Measurements from ENCODE around the gene CYP26A1.

Gene CYP26A1, protein sequence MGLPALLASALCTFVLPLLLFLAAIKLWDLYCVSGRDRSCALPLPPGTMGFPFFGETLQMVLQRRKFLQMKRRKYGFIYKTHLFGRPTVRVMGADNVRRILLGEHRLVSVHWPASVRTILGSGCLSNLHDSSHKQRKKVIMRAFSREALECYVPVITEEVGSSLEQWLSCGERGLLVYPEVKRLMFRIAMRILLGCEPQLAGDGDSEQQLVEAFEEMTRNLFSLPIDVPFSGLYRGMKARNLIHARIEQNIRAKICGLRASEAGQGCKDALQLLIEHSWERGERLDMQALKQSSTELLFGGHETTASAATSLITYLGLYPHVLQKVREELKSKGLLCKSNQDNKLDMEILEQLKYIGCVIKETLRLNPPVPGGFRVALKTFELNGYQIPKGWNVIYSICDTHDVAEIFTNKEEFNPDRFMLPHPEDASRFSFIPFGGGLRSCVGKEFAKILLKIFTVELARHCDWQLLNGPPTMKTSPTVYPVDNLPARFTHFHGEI

DNA sequence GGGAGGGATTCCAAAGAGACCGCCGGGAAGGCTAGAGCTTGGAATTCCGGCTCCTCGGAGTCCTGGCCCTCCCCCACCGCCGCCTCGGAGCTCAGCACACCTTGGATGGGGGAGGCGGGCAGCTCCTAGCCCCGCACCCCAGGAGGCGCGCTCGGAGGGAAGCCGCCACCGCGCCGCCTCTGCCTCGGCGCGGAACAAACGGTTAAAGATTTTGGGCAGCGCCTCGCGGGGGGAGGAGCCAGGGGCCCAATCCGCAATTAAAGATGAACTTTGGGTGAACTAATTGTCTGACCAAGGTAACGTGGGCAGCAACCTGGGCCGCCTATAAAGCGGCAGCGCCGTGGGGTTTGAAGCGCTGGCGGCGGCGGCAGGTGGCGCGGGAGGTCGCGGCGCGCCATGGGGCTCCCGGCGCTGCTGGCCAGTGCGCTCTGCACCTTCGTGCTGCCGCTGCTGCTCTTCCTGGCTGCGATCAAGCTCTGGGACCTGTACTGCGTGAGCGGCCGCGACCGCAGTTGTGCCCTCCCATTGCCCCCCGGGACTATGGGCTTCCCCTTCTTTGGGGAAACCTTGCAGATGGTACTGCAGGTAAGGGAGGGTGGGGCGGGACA is at the start of gene CYP26A1:
CYP26A1 (plus strand) TSS at position 355 of the 608 bp plus-strand sequence; CDS start at position 397, 42 bp downstream.
- no peak for DNase-seq

DNA sequence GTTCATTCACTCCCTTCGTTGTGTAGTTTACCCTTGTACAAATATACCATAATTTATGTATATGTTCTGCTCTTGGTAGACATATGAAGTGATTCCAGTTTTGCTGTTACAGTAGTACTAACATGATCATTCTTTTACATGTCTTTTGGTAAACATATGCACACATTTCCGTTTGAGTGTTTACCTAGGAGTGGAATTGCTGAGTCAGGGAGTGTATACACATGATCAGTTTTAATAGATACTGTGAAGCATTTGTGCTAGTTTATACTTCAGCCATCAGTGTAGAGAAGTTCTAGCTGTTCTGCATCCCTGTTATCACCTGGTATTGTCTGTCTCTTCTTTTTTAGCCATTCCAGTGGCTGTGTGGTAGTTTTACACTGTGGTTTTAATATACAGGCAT is 47.6 kb upstream of the CYP26A1 start:
- DNase-seq: no peak

DNA sequence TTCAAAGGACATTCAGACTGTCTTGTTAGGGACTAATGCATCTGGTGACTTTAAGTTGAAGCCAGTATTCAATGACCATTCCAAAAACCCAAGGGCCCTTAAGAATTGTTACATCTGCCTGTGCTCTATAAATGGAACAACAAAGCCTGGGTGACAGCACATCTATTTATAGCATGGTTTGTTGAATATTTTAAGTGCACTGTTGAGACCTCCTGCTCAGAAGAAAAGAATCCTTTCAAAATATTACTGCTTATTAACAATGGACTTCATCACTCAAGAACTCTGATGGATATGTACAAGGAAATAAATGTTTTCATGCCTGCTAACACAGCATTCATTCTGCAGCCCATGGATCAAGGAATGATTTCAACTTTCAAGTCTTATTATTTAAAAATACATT is 46.2 kb upstream of the CYP26A1 start:
- DNase-seq: no peak

DNA sequence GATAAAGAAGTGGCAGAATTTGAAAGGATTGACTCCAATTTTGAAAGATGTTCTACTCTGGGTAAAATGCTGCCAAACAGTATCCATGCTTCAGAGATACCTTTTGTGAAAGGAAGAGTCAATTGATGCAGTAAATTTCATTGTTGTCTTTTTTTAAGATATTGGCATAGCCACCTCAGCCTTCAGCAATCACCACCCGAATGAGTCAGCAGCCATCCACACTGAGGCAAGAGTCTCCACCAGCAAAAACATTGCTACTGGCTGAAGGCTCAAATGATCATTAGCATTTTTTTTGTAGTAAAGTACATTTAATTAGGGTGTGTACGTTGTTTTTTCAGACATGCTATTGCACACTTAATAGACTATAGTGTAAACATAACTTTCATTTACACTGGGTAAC is 44.8 kb upstream of the CYP26A1 start:
- no peak for DNase-seq

- DNase-seq: no peak
Observed at GRCh38 chr10:93030409-93030808, 43.3 kb upstream of the CYP26A1 start.

- no peak for DNase-seq
Observed at GRCh38 chr10:93032105-93032808, 41.4 kb upstream of the CYP26A1 start.

DNA sequence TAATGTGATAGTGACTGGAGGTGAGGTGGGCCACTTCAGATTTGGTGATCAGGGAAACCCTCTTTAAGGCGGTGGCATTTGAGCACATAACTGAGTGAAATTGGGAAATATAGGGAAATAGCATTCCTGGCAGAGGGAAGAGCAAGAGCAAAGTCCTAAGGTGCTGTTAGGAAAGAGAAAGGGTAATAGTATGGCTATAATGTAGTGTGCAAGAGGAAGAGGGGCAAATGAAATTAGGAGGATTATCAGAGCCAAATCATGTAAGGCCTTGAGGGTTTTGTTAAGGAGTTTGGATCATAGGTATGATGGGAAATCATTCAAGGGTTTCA is 40.9 kb upstream of the CYP26A1 start:
- no peak for DNase-seq

DNA sequence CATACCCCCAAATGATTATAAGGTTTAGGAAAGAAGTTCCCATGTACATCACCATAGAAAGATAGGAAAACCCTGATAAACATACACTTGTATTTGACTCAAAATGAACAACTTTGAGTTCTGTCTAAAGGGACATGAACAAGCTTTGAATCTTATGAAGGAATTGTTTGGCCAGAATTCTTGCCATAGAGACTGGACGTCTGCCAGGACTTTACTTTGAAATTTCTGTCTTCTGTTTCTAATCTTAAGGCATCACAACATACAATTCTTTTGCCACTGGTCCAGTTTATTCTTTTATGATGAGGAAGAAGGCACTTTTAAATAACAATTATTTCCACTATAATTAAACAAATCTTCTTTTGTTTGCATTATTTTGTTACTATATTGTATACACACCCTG is 39.3 kb upstream of the CYP26A1 start:
- DNase-seq: no peak

DNA sequence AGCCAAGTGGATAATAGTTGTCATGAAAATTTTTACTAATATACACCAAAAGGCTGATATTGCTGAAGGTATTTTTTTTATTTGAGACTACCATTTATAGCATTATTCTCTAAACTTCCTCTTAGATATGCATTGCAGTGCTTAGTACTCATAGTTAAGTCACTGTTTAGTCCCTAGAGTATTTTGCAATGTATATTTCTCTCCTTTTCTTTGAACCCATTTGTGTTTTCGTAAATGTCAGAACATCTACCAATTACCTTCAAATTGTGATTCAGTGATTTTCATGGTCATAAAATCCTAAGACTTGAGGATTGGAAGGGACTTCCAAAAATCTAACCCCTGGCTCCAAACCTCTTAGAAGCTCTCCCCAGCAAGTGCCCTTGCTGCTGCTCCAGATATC is 34.6 kb upstream of the CYP26A1 start:
- DNase-seq: no peak

GRCh38 chr10:93039721-93040120 is 34.0 kb upstream of the CYP26A1 start:
- DNase-seq: no peak

DNA sequence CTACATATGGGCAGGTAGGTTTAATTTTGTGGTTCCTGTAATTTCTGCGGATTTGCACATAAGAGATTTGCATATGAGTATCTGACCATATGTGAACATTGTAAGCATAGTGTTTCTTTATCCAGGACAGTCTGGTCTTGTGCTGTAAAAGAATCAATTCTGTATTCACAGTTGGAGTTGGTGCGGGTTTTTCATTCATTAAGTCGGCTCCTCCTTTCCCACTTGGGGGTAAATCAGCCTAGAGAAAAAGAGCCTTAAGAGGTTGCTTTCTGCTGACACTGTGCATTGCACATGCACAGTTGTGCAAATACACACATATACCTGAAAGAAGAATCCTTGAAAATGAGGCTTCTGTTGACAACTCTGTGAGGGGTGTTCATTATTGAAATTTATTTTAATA is 19.2 kb upstream of the CYP26A1 start:
- DNase-seq: no peak

- no peak for DNase-seq
Observed at GRCh38 chr10:93058139-93058538, 15.6 kb upstream of the CYP26A1 start.

DNA sequence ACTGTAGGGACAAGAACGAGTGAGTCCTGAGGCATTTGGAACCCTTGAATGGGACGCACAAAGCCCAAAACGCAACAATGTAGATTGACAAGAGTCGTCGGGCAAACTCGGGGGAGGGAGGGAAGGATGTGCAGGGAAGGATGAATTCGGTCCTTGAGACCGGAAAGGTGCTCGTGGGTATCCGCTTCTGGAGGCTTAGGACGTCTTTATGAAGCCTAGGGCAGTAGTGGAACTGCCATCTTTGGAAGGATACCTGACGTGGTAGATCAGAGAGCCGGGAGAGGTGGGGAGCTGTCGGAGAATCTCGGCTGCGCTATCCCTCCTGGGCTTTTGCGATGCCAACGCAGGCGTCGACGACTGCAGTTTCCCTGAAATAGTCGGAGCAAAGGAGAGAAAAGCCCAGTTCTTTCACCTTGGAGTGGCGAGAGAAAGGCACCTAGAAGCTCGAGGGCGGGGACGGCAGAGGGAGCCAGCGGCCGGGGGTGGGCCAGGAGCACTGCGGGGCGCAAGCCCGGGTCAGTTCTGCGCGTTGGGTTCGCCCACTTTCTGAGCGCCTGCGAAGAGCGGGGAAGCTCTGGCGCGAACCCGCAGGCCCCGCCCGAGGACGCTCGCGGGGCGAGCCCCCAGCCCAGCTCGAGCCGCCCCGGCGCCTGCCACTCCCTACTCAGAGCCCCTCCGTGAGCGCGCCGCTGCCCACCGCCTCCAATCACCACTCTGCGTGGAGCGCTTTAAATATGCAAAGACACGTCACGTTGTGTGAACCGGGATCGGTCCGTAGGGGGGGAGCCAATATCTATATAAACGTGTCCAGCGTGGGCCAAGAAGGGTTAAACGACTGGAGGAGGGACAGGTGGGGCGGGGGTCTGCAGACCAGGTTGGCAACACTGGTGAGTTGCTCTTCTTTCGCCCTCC is 13.5 kb upstream of the CYP26A1 start, which contains the start of gene CYP26C1:
CYP26C1 (plus strand) TSS at position 824 of the 912 bp plus-strand sequence. CDS start 466 bp downstream, outside the sequence.
- no peak for DNase-seq

GRCh38 chr10:93060887-93061593 is 12.7 kb upstream of the CYP26A1 start:
- no peak for DNase-seq

- DNase-seq: no peak
Observed at GRCh38 chr10:93061594-93062513, 11.8 kb upstream of the CYP26A1 start.

DNA sequence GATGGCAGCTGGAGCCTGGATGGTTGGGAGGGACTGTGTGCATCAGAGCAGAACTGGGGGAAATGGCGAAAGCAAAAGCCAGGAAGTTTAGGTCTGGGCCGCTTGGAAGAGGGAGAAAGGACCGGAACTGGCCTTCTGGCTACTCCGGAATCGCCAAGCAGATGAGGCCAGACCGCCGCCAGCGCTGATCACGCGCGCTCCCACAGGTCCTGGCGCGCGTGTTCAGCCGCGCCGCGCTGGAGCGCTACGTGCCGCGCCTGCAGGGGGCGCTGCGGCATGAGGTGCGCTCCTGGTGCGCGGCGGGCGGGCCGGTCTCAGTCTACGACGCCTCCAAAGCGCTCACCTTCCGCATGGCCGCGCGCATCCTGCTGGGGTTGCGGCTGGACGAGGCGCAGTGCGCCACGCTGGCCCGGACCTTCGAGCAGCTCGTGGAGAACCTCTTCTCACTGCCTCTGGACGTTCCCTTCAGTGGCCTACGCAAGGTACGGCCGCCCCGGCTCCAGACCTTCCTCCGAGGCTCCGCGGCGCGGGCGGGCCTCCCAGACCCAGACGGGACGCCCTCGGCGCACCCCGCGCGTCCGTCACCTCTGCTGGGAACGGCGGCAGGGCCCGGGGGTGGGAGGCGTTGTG is 11.1 kb upstream of the CYP26A1 start:
- DNase-seq: no peak

- no peak for DNase-seq
Observed at GRCh38 chr10:93063144-93063976, 10.3 kb upstream of the CYP26A1 start.

DNA sequence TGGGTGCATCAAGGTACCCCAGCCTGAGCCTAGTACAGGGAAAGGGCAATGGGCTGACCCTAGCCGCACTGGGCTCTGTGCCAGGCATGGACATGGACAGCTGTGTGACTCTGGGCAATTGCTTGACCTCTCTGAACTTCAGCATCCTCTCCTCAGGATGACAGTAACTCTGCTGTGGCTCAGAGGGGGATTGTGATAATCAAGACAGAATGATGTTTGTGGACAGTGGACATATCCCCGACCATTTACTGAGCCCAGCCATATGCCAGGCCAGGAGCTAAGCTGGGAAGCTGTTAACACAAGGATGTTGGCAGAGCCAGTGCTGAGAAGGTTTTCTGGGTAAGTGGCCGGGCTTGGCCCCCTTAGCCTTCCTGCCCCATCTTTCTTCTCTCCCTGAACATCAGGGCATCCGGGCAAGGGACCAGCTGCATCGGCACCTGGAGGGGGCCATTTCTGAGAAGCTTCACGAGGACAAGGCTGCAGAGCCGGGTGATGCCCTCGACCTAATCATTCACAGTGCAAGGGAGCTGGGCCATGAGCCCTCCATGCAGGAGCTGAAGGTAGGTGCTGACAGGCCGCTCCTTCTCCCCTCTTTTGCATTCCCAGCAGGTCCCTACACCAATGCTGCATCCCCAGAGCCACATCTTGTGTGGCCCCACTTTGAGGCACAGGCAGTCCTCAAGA is 9.6 kb upstream of the CYP26A1 start:
- DNase-seq: no peak
